ENCODE data around the gene SNAPC3. TPM values are rescaled to one million over a fixed set of nuclear protein-coding genes. Genes with fewer than 3 reads are reported as not detected.
A peak's percentile ranks its signal among the peaks of the same experiment; 100 is the strongest.

The SNAPC3 gene
- total and polyA plus RNA-seq, 4 donors = 10.9 to 75.5 (median 17.7) TPM

GRCh38 chr9:15390201-15390600 lies 32.5 kb upstream of the SNAPC3 start:
- TF ChIP-seq CTCF (IDR thresholded peaks at IDR 0.05; ENCODE audit: control extremely low read depth, extremely low read depth) = no peak
- Histone ChIP-seq H3K9ac (ENCODE audit: insufficient read depth in 1 of 2, low read length in 2 of 2) (no peak overlapping the region), H3K27me3 (ENCODE audit: control insufficient read depth in 3 of 3, insufficient read depth in 3 of 3, low read length in 2 of 3) (no peaks in the 10 kb centered on the region), H3K4me1 (ENCODE audit: control insufficient read depth in 5 of 5, insufficient read depth in 5 of 5, low read length in 5 of 5) (peaks cover 0 to 9% (median 0%) of the 10 kb centered on the region in 5 donors), H3K4me3 (no peak overlapping the region), H3K36me3 (ENCODE audit: control insufficient read depth in 4 of 4, insufficient read depth in 4 of 4, low read length in 4 of 4) (no peaks in the 10 kb centered on the region), H3K9me3 (ENCODE audit: control insufficient read depth in 4 of 4, insufficient read depth in 3 of 4, low read length in 3 of 4) (no peaks in the 10 kb centered on the region), H3K27ac (ENCODE audit: low read depth in 1 of 2, low read length in 1 of 2) (no peak overlapping the region)
- no peak for ATAC-seq (ENCODE audit: insufficient read depth, low FRiP score)
- 63 to 84% methylated on average over 2 of the region's 2 CpGs for WGBS, 2 donors
- DNase-seq = peak in 2 of 3 donors; percentile 33 to 71

- ATAC-seq (ENCODE audit: insufficient read depth, low FRiP score) (no peak), DNase-seq (no peak)
- no peaks in the 10 kb centered on the region for H3K36me3 ChIP-seq (ENCODE audit: control insufficient read depth in 4 of 4, insufficient read depth in 4 of 4, low read length in 4 of 4)
- 91 to 92% methylated on average over 5 of the region's 5 CpGs for WGBS, 2 donors
- no peak overlapping the region for H3K27ac ChIP-seq (ENCODE audit: low read depth in 1 of 2, low read length in 1 of 2)
- TF ChIP-seq CTCF (IDR thresholded peaks at IDR 0.05; ENCODE audit: control extremely low read depth, extremely low read depth) = no peak
- H3K27me3 ChIP-seq (ENCODE audit: control insufficient read depth in 3 of 3, insufficient read depth in 3 of 3, low read length in 2 of 3) = no peaks in the 10 kb centered on the region
- H3K4me1 ChIP-seq (ENCODE audit: control insufficient read depth in 5 of 5, insufficient read depth in 5 of 5, low read length in 5 of 5) = peaks cover 0 to 8% (median 0%) of the 10 kb centered on the region in 5 donors
- no peak overlapping the region for H3K9ac ChIP-seq (ENCODE audit: insufficient read depth in 1 of 2, low read length in 2 of 2)
- no peaks in the 10 kb centered on the region for H3K9me3 ChIP-seq (ENCODE audit: control insufficient read depth in 4 of 4, insufficient read depth in 3 of 4, low read length in 3 of 4)
- H3K4me3 ChIP-seq = no peak overlapping the region
These were observed 30.3 kb upstream of the SNAPC3 start for GRCh38 chr9:15392363-15392762.

GRCh38 chr9:15400281-15400941 lies 22.3 kb upstream of the SNAPC3 start:
- DNase-seq (peak in 2 of 3 donors; percentile 33 to 40), ATAC-seq (ENCODE audit: insufficient read depth, low FRiP score) (no peak)
- no peaks in the 10 kb centered on the region for H3K9me3 ChIP-seq (ENCODE audit: control insufficient read depth in 4 of 4, insufficient read depth in 3 of 4, low read length in 3 of 4)
- 59 to 85% methylated on average over 5 of the region's 5 CpGs for WGBS, 2 donors
- H3K4me3 ChIP-seq = no peak overlapping the region
- no peaks in the 10 kb centered on the region for H3K27me3 ChIP-seq (ENCODE audit: control insufficient read depth in 3 of 3, insufficient read depth in 3 of 3, low read length in 2 of 3)
- no peak for TF ChIP-seq CTCF (IDR thresholded peaks at IDR 0.05; ENCODE audit: control extremely low read depth, extremely low read depth)
- H3K36me3 ChIP-seq (ENCODE audit: control insufficient read depth in 4 of 4, insufficient read depth in 4 of 4, low read length in 4 of 4) = no peaks in the 10 kb centered on the region
- H3K27ac ChIP-seq (ENCODE audit: low read depth in 1 of 2, low read length in 1 of 2) = no peak overlapping the region
- H3K9ac ChIP-seq (ENCODE audit: insufficient read depth in 1 of 2, low read length in 2 of 2) = no peak overlapping the region
- peaks cover 0 to 6% (median 0%) of the 10 kb centered on the region in 5 donors for H3K4me1 ChIP-seq (ENCODE audit: control insufficient read depth in 5 of 5, insufficient read depth in 5 of 5, low read length in 5 of 5)

- no peak overlapping the region for H3K4me3 ChIP-seq
- H3K9me3 ChIP-seq (ENCODE audit: control insufficient read depth in 4 of 4, insufficient read depth in 3 of 4, low read length in 3 of 4) = no peaks in the 10 kb centered on the region
- TF ChIP-seq CTCF (IDR thresholded peaks at IDR 0.05; ENCODE audit: control extremely low read depth, extremely low read depth) = no peak
- no peak overlapping the region for H3K27ac ChIP-seq (ENCODE audit: low read depth in 1 of 2, low read length in 1 of 2)
- 55 to 76% methylated on average over 8 of the region's 8 CpGs for WGBS, 2 donors
- H3K4me1 ChIP-seq (ENCODE audit: control insufficient read depth in 5 of 5, insufficient read depth in 5 of 5, low read length in 5 of 5) = peaks cover 0 to 6% (median 0%) of the 10 kb centered on the region in 5 donors
- ATAC-seq (ENCODE audit: insufficient read depth, low FRiP score) = no peak
- peak; percentile 60 to 67 (median 65) for DNase-seq
- H3K36me3 ChIP-seq (ENCODE audit: control insufficient read depth in 4 of 4, insufficient read depth in 4 of 4, low read length in 4 of 4) = no peaks in the 10 kb centered on the region
- no peaks in the 10 kb centered on the region for H3K27me3 ChIP-seq (ENCODE audit: control insufficient read depth in 3 of 3, insufficient read depth in 3 of 3, low read length in 2 of 3)
- no peak overlapping the region for H3K9ac ChIP-seq (ENCODE audit: insufficient read depth in 1 of 2, low read length in 2 of 2)
These were observed 21.4 kb upstream of the SNAPC3 start for GRCh38 chr9:15401266-15401665.

Data from lung (tissue), 12 donors.